Measurements from ENCODE around the gene RNF5.
A peak's percentile ranks its signal among the peaks of the same experiment; 100 is the strongest.
"Not testable (repeated sequence)": the region's sequence is repeated elsewhere in the genome, so short reads cannot be mapped to it uniquely, and the experiment has no call there.

The RNF5 gene, protein sequence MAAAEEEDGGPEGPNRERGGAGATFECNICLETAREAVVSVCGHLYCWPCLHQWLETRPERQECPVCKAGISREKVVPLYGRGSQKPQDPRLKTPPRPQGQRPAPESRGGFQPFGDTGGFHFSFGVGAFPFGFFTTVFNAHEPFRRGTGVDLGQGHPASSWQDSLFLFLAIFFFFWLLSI

DNA sequence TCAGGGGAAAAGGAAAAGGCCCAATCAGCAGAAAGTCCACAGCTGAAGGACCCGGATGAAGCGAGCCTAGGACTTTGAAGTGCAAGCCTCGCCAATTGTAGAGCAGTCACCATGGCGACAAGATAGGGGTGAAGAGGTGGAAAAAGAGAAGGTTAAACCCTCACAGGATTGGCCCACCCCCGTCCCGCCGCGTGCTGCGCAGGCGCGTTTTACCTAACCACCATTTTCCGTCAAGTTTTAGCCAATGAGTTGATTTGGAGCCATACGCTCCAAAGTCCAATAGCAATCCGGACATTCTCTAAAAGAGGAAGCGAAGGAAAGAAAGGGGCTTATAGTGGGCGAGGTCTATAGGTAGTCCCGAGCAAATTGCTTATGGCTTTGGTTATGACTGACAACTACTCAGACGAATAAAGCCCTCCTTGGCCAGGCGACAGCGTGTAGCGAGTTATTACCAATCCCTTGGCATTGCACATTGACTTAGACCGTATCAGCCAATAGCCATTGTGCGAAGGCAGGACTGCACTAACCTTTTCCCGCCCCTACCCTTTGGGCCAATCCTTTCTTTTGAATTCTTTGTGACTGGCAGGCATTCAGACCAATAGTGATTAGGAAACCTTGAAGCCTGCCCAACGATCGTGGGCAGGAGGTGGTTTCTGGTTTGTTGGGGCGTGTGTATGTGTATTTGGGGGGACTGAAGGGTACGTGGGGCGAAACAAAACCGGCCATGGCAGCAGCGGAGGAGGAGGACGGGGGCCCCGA, at the start of gene RNF5:
TSS of gene RNF5 (plus strand) at position 618 of the 759 bp plus-strand sequence. CDS start at position 725, 107 bp downstream.
- peak; percentile 93 for DNase-seq

- DNase-seq, result no peak
Observed at GRCh38 chr6:32128751-32129296, 49.4 kb upstream of the RNF5 start.

DNA sequence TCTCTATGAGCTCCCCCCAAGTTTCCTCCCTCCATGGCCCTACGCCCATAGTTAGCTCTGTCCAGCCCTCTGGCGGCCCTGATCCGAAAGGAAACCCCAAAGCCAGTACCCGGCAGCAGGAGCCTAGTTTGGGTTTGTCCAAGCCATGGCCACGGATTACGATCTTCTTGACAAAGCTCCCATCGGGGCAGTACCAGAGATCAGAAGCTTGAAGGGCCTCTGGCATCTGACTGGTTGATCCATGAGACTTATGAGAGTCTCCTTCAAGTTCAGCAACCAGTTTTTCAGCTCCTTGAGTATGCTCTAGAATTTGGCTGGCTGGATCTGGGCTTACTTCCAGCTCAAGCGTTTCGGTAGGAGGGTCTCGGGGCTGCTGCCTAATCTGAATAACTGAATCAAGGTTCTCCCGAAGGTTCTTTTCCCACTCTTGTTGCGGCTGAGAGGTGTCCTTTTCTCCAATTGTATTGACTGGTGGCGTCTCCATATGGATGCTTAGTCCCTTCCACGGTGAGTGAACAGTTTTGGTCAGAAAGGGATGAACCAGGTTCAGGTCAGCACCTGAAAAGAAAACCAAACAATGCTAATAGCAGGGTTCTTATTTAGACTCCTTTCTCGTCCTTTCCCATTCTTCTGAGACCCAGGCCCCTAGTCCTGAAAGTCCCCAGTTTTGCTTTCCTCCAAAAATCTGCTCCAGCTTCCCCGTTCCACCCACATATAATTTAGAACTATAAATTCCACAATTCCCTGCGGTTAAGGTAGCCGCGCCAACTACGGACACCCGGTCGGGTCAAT, 48.7 kb upstream of the RNF5 start:
- no peak for DNase-seq

GRCh38 chr6:32131439-32131948, 46.7 kb upstream of the RNF5 start:
- DNase-seq, result no peak

DNA sequence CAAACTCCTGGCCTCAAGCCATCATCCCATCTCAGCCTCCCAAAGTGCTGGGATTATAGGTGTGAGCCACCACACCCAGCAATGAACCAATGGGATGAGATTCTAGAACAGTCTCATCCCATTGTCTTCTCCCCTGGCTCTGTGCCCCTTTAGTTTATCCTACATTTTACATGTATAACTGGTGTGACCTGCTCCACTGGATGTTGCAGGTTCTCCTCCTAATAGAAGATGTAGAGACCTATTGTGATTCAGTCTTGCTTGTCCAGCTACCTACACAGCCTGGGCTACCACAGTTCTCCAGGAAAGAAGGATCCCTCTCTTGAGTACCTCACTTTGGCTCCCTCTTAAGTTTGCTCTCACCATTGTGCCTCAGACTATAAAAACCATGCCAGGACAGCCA, 46.1 kb upstream of the RNF5 start:
- no peak for DNase-seq

- DNase-seq, result no peak
Observed at GRCh38 chr6:32133786-32134185, 44.4 kb upstream of the RNF5 start.

DNA sequence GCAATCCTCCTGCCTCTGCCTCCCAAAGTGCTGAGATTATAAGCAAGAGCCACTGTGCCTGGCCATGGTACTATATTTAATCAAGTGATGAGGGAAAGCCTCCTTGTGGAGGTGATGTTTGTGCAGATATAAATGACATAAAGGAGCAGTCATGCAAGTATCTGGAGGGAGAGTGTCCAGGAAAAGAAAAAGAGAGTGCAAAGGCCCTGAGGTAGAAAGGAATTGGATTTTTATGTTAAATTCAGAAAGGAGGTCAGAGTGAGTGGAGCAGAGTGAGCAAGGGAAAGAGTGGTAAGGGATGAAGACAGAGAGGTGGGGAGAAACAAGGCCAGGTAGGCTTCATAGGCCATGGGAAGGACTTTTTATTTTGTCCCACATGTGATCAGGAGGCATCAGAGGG, 40.8 kb upstream of the RNF5 start:
- no peak for DNase-seq

GRCh38 chr6:32139590-32139989, 38.6 kb upstream of the RNF5 start:
- no peak for DNase-seq

DNA sequence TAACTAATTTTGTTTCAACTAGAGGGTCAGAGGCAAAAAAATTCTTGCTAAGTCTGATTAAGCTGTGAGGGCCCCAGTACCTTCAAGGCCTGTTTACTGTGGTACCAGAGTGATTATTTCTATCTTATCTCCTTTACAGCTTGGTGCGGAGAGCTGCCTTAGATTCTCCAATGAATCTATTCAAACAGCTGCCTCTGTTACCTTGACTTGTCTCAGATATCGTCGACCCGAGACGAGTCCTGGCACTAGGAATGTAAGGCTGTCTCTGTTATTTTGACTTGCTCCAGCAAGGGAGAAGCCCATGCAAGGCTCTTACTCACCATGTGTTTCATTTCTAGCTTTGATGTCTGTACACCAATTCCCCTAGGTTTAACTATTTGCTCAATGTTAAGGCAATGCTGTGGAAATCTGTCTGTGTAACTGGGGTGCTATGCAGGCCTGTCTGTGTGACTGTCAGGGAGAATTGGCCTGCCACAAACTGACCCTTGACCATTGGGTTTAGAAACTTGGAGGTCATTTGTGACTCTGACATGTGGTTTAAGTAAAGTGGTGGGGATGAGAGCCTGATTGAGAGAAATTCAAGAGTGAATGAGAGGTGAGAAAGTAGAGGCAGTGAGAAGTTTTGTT, 37.7 kb upstream of the RNF5 start:
- no peak for DNase-seq

DNA sequence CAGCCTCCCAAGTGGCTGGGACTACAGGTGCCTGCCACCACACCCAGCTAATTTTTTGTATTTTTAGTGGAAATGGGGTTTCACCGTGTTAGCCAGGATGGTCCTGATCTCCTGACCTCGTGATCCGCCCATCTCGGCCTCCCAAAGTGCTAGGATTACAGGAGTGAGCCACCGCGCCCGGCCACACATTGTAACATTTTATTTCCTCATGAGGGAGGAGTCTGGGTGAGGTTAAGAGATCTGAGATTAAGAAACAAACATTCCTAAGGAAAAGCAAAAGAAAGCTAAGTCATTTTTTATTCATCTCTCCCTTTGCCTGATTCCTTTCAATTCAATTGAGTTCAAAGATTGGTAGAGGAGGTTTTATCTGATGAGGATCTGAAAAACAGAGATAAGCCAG, 34.0 kb upstream of the RNF5 start:
- not testable (repeated sequence) for DNase-seq

DNA sequence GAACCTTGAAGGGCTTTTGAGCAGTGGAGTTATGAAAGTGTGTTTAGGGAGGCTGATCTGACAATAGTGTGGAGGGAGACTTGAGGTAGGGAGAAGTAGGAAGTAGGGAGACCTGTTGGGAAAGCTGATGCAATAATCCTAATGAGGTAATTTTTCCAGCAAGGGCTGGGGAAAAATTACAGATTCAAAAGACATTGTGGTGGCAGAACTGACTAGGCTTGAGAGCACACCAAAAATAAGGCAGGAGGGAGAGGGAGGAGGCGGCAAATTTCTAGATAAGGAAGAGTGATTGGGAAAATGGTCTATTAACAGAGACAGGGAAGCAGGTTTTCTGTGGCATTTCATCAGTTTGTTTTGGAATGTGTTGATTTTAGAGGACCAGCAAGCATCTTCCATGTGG, 31.9 kb upstream of the RNF5 start:
- DNase-seq, result no peak

- no peak for DNase-seq
Observed at GRCh38 chr6:32146687-32147086, 31.5 kb upstream of the RNF5 start.

GRCh38 chr6:32147401-32148132, 30.6 kb upstream of the RNF5 start:
- no peak for DNase-seq

DNA sequence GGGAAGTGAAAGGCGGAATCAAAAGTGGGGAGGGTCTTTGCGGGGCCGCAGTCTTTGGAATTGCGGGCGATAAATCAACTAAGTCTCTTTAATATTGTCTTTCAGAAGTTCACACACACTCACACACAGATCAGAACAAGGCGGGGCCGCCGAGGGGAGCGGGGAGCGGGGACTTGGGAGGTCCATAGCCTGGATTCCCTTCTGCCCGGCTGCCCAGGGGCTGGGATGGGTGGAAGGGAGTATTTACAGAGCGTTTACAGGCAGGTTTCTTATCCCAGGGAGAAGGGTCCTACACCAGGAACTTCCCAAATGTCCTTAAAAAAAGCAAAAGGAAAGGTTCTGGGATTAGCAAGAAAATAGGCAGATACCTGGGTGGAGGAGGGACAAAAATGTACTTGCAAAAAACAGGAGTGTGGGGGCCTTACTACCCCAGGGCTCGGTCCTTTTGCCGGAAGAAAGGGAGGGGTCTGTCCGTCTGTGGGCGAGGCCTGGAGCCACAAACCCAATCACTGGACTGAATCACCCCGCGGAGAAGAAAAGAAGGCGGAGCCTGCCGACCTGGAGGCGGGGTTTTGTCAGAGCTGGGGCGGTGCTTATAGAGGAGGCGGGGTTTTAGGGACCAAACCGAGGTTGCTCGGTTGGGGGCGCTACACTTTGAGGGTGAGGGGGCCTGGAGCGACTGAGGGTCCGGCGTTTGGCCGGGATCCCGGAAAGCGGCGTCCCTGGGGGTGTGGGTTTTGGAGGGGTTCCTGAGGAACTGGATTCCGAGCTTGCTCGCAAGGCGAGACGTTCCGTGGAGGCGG, 29.7 kb upstream of the RNF5 start:
- peak; percentile 77 for DNase-seq

- peak; percentile 20 for DNase-seq
Observed at GRCh38 chr6:32149092-32149755, 29.0 kb upstream of the RNF5 start.

- DNase-seq, result no peak
Observed at GRCh38 chr6:32149932-32150870, 28.0 kb upstream of the RNF5 start.

GRCh38 chr6:32151181-32151862, 26.9 kb upstream of the RNF5 start:
- DNase-seq, result no peak

DNA sequence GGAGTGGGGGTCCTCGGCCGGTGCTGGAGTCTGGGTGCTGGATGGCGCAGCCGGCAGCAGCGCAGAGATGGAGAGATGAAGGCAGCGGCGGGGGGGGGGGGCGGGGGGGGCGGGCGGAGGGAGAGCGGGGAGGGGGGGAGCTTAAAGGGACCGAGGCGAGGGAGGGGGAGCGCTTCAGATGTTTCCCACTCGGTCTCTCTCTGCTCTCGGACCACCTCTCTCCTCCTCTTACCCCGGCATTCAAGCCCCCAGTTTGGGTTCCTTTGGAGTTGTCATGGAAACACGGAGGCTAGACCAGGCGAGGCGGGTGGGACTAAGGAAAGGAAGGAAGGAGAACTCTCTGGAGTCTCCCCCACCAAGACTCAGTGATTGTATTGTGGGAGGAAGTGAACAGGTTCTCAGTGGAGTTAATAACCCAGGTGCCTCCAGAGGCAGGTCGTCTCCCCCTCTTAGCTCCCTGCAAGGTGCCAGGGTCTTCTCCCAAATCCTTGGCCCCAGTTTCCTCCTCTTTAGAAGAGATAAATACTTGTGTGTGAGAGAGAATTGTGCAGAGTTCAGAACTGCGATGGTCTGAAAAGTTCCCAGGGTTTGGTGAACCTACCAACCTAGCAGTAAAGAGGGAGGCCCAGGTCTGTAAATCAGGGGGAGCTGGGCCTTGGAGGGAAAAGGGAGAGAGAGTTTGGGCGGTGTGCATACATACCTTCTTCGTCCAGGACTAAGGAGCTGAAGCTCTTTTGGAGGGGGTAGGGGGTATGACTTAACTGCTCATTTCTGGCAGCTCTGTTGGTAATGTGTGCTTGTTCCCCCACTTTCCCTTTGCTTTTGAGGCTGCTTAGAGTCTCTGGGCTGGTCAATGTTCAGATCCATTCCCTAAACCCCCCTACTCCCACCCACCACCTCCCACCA, 26.1 kb upstream of the RNF5 start, which contains the start of gene PRRT1:
TSS of gene PRRT1 (minus strand) at position 77 of the 906 bp plus-strand sequence. CDS start 112 bp downstream, outside the sequence.
- DNase-seq, result no peak

Data from stimulated activated CD4-positive, alpha-beta T cell treated with anti-CD3 and anti-CD28 coated beads, Interleukin-15, amount 100 ng/mL, for 24 hours (primary cell).